HepG2 (cell line): ENCODE measurements around the gene ICAM3. TPM values are rescaled to one million over a fixed set of nuclear protein-coding genes. Genes with fewer than 3 reads are reported as not detected.
A peak's percentile ranks its signal among the peaks of the same experiment; 100 is the strongest.

Experiments
- CAMTA2 ChIP-seq: sonication (generic); formaldehyde crosslinking; IDR thresholded peaks from 2 replicates; pipeline ENCODE4 v1.4.0; 2020; ENCODE audit warnings: mild to moderate bottlenecking, missing genetic modification reagents, borderline replicate concordance
- ELF4 ChIP-seq: sonication (generic); formaldehyde crosslinking; IDR thresholded peaks from 2 replicates; pipeline ENCODE4 v1.5.0; 2020; ENCODE audit warnings: missing genetic modification reagents, mild to moderate bottlenecking, moderate library complexity, borderline replicate concordance
- FOXM1 ChIP-seq: sonication (generic); formaldehyde crosslinking; IDR thresholded peaks from 2 replicates; pipeline ENCODE4 v1.5.0; 2020; ENCODE audit warnings: missing genetic modification reagents
- HOXA5 ChIP-seq: sonication (generic); formaldehyde crosslinking; IDR thresholded peaks from 2 replicates; pipeline ENCODE4 v1.4.0; 2020; ENCODE audit warnings: missing genetic modification reagents
- IKZF5 ChIP-seq: IDR thresholded peaks from 2 replicates; pipeline ENCODE4 v1.6.1; 2018; ENCODE audit warnings: missing genetic modification reagents, mild to moderate bottlenecking, missing compliant biosample characterization
- IRF1 ChIP-seq: sonication (generic); formaldehyde crosslinking; IDR thresholded peaks from 2 replicates; pipeline ENCODE4 v1.4.0; 2020; ENCODE audit warnings: low read depth, mild to moderate bottlenecking, missing genetic modification reagents
- MED8 ChIP-seq: sonication (generic); formaldehyde crosslinking; IDR thresholded peaks from 2 replicates; pipeline ENCODE4 v1.8.1; 2023; ENCODE audit warnings: mild to moderate bottlenecking, missing genetic modification reagents; ENCODE audit not compliant: insufficient replicate concordance
- PHF20 ChIP-seq: sonication (generic); formaldehyde crosslinking; IDR thresholded peaks from 2 replicates; pipeline ENCODE4 v1.5.0; 2020; ENCODE audit warnings: mild to moderate bottlenecking, missing genetic modification reagents
- SP5 ChIP-seq: IDR thresholded peaks from 2 replicates; pipeline ENCODE4 v1.6.1; 2016; ENCODE audit warnings: low read depth, borderline replicate concordance
- SRSF4 ChIP-seq: fragments of 200-400 bp; formaldehyde crosslinking; IDR thresholded peaks from one replicate; pipeline ENCODE4 v1.6.1; 2018; ENCODE audit warnings: mild to moderate bottlenecking, low read depth, low read length, moderate library complexity; ENCODE audit not compliant: poor library complexity, severe bottlenecking
- THAP9 ChIP-seq: sonication (generic); formaldehyde crosslinking; IDR thresholded peaks from 2 replicates; pipeline ENCODE4; 2020; ENCODE audit warnings: missing genetic modification reagents, mild to moderate bottlenecking, borderline replicate concordance
- YEATS4 ChIP-seq: sonication (generic); formaldehyde crosslinking; IDR thresholded peaks from 2 replicates; pipeline ENCODE4 v1.4.0; 2020; ENCODE audit warnings: missing genetic modification reagents, borderline replicate concordance
- ZFP1 ChIP-seq: IDR thresholded peaks from 2 replicates; pipeline ENCODE4 v1.6.1; 2016
- ZNF274 ChIP-seq: sonication (generic); formaldehyde crosslinking; IDR thresholded peaks from 2 replicates; pipeline ENCODE4 v1.5.1; 2020; ENCODE audit warnings: mild to moderate bottlenecking, missing genetic modification reagents
- ZNF281 ChIP-seq: sonication (generic); formaldehyde crosslinking; IDR thresholded peaks from 2 replicates; pipeline ENCODE4 v1.4.0; 2020; ENCODE audit warnings: missing genetic modification reagents, borderline replicate concordance
- ZNF329 ChIP-seq: sonication (generic); formaldehyde crosslinking; IDR thresholded peaks from 2 replicates; pipeline ENCODE4 v1.9.0; 2021; ENCODE audit warnings: low read depth, mild to moderate bottlenecking, missing genetic modification reagents
- ZNF335 ChIP-seq: sonication (generic); formaldehyde crosslinking; IDR thresholded peaks from 2 replicates; pipeline ENCODE4 v1.4.0; 2020; ENCODE audit warnings: missing genetic modification reagents
- ZNF614 ChIP-seq: IDR thresholded peaks from 2 replicates; pipeline ENCODE4 v1.6.1; 2018; ENCODE audit warnings: missing biosample characterization, missing genetic modification reagents, inconsistent platforms, borderline replicate concordance
- ZNF720 ChIP-seq: sonication (generic); formaldehyde crosslinking; IDR thresholded peaks from 2 replicates; pipeline ENCODE4 v1.4.0; 2020; ENCODE audit warnings: missing genetic modification reagents
- polyA plus RNA-seq, 8 experiments: library from polyadenylated mRNA; depleted of rRNA in 3 of 8; stranded (reverse) in 7 of 8; unstranded in 1 of 8; fragments of >200 nt; fragmentation: Illumina TruSeq in 4 of 8; extraction: Trizol in 4 of 8; gene quantifications; 2 replicates each; pipeline versions ENCODE4 v1.2.1 to v1.2.3, GENCODE V29; 2011 to 2016; ENCODE audit warnings: low read depth in 4 of 8, missing spikeins in 1 of 8, mixed read lengths in 1 of 8; ENCODE audit not compliant: insufficient read depth in 1 of 8
- total RNA-seq, 5 experiments: library from RNA; depleted of rRNA; stranded (reverse); fragments of >200 nt; fragmentation: Illumina TruSeq; extraction: Trizol; gene quantifications; 2 replicates each; pipeline ENCODE4 v1.2.3, GENCODE V29; 2016; ENCODE audit warnings: low read depth in 1 of 5
- TF ChIP-seq, protein P1 (sequence below), 2 experiments: sonication (generic) in 1 of 2; formaldehyde crosslinking in 1 of 2; IDR thresholded peaks; 2 replicates each; pipeline versions ENCODE4 v1.4.0 to v1.6.1; 2018 to 2020; ENCODE audit warnings: missing genetic modification reagents in 2 of 2, borderline replicate concordance in 1 of 2, low read depth in 1 of 2, mild to moderate bottlenecking in 1 of 2, missing biosample characterization in 1 of 2

Gene ICAM3
- total and polyA plus RNA-seq, 2 of the 13 experiments (the other 11 are each of a cell fraction or from before 2014, with no cell fraction given), result 14.1 to 21.0 TPM

- TF ChIP-seq MED8 (CRISPR knock-in tag) (no peak), FOXM1 (CRISPR knock-in tag) (no peak), IKZF5 (CRISPR knock-in tag) (0 out of 2 replicates have a peak, but pooled peaks have one; percentile 38), CAMTA2 (no peak), ZNF335 (CRISPR knock-in tag) (0 out of 2 replicates have a peak, but pooled peaks have one; percentile 41), ZNF720 (no peak), ZNF274 (CRISPR knock-in tag) (0 out of 2 replicates have a peak, but pooled peaks have one; percentile 42), ZFP1 (CRISPR knock-in tag) (no peak), SP5 (CRISPR knock-in tag) (no peak), SRSF4 (no peak), PHF20 (CRISPR knock-in tag) (no peak), HOXA5 (CRISPR knock-in tag) (no peak), YEATS4 (CRISPR knock-in tag) (no peak), IRF1 (CRISPR knock-in tag) (no peak), THAP9 (CRISPR knock-in tag) (no peak), ZNF281 (0 out of 2 replicates have a peak, but pooled peaks have one; percentile 21), ZNF329 (CRISPR knock-in tag) (no peak), ELF4 (no peak), ZNF614 (CRISPR knock-in tag) (no peak)
- TF ChIP-seq, protein P1, sequence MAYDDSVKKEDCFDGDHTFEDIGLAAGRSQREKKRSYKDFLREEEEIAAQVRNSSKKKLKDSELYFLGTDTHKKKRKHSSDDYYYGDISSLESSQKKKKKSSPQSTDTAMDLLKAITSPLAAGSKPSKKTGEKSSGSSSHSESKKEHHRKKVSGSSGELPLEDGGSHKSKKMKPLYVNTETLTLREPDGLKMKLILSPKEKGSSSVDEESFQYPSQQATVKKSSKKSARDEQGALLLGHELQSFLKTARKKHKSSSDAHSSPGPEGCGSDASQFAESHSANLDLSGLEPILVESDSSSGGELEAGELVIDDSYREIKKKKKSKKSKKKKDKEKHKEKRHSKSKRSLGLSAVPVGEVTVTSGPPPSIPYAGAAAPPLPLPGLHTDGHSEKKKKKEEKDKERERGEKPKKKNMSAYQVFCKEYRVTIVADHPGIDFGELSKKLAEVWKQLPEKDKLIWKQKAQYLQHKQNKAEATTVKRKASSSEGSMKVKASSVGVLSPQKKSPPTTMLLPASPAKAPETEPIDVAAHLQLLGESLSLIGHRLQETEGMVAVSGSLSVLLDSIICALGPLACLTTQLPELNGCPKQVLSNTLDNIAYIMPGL (CRISPR knock-in tag; IDR thresholded peaks at IDR 0.05; ENCODE audit: borderline replicate concordance in 1 of 2, low read depth in 1 of 2), result peak; percentile 35 to 67; a peak in 3 of 4 replicates
Measured at GRCh38 chr19:10335352-10335985, 4.0 kb downstream of the ICAM3 start (continued).
